ENCODE measurements around the gene THSD7B. TPM values are rescaled to one million over a fixed set of nuclear protein-coding genes. Genes with fewer than 3 reads are reported as not detected.
"Not testable (repeated sequence)": the region's sequence is repeated elsewhere in the genome, so short reads cannot be mapped to it uniquely, and the experiment has no call there.

THSD7B gene
- total RNA-seq, 2 donors from 2014 or later, result 0.95 to 12.7 TPM

DNA sequence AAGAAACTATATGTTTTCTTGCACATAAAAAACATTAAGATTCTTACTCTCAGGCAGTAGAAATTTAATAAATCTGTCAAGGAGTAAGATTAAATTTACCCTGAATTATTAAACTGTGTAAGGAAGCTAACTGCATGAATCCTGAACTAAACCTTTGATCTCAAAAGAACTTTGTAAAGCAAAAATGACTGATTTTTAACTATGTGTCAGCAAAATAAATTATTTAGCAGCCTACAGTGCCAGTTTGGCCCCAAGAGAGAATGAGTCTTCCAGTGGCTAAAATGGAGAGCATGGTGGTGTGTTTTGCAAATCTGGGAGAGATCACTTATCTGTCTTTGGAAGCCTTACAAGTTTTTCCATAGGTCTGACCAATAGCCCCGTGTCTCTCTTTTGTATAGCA is 190.7 kb downstream of the THSD7B start:
- Histone ChIP-seq H3K27ac (no peak overlapping the region), H3K36me3 (no peaks in the 10 kb centered on the region), H3K4me3 (no peak overlapping the region), H3K4me1 (ENCODE audit: control insufficient read depth in 1 of 2, low read depth in 2 of 2) (no peaks in the 10 kb centered on the region), H3K9me3 (no peaks in the 10 kb centered on the region), H3K27me3 (replicated peaks; ENCODE audit: insufficient read depth) (no peaks in the 10 kb centered on the region)
- ATAC-seq (ENCODE audit: insufficient number of reproducible peaks, low FRiP score, low read depth) (no peak), DNase-seq (ENCODE audit: low spot score) (no peak)
- TF ChIP-seq, protein P1, sequence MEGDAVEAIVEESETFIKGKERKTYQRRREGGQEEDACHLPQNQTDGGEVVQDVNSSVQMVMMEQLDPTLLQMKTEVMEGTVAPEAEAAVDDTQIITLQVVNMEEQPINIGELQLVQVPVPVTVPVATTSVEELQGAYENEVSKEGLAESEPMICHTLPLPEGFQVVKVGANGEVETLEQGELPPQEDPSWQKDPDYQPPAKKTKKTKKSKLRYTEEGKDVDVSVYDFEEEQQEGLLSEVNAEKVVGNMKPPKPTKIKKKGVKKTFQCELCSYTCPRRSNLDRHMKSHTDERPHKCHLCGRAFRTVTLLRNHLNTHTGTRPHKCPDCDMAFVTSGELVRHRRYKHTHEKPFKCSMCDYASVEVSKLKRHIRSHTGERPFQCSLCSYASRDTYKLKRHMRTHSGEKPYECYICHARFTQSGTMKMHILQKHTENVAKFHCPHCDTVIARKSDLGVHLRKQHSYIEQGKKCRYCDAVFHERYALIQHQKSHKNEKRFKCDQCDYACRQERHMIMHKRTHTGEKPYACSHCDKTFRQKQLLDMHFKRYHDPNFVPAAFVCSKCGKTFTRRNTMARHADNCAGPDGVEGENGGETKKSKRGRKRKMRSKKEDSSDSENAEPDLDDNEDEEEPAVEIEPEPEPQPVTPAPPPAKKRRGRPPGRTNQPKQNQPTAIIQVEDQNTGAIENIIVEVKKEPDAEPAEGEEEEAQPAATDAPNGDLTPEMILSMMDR (IDR thresholded peaks at IDR 0.05), result no peak

DNA sequence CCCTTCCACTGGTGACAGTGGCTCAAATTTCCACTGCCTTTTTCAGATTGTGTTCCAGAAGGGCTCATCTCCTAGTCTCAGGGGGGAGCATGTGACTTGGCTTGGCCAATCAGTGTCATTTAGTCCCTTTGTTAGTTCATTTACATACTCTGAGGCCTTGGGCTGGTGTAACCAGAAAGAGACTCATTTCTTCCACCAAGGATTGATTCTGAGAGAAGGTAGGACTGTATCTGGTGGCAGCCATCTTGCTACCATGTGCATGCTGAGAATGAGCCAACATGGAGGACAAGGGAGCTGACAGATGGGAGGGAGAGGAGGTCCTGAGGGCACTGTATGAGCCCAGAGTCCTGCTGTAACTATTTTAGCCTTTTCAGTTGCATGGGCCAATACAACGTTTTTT is 191.7 kb downstream of the THSD7B start:
- TF ChIP-seq, protein P1 (IDR thresholded peaks at IDR 0.05), result no peak
- Histone ChIP-seq H3K9me3 (no peaks in the 10 kb centered on the region), H3K36me3 (no peaks in the 10 kb centered on the region), H3K27me3 (replicated peaks; ENCODE audit: insufficient read depth) (no peaks in the 10 kb centered on the region), H3K4me3 (no peak overlapping the region), H3K27ac (no peak overlapping the region), H3K4me1 (ENCODE audit: control insufficient read depth in 1 of 2, low read depth in 2 of 2) (no peaks in the 10 kb centered on the region)
- ATAC-seq (ENCODE audit: insufficient number of reproducible peaks, low FRiP score, low read depth) (no peak), DNase-seq (ENCODE audit: low spot score) (no peak)

DNA sequence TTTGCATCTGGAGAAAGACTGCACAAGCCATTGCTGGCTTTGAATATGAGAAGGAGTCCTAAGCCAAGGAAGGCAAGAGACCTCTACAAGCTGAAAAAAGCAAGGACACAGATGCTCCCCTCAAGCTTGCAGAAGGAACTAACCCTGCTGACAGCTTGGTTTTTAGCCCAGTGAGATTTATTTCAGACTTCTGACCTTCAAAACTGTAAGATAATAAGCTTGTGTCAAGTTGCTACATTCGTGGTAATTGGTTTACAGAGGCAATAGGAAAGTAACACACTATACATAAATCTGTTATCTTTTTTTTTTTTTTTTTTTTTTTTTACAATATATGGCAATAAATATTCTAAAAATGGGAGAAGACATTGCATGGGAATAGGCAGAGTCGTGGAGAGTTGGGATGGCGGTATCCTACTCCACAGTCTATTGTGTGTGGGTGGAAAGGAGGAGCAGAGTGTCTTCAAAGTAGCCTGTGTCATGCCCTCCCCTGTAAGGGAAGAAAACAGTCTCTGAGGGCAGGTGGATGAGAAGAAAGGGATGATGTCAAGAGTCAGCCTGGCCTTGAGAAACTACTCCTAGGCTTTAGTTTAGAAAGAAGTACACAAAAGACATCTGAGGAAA is 196.9 kb downstream of the THSD7B start:
- Histone ChIP-seq H3K36me3 (no peaks in the 10 kb centered on the region), H3K4me3 (no peak overlapping the region), H3K4me1 (ENCODE audit: control insufficient read depth in 1 of 2, low read depth in 2 of 2) (peaks cover 0 to 16% of the 10 kb centered on the region in 2 donors), H3K9me3 (no peaks in the 10 kb centered on the region), H3K27me3 (replicated peaks; ENCODE audit: insufficient read depth) (no peaks in the 10 kb centered on the region), H3K27ac (no peak overlapping the region)
- ATAC-seq (ENCODE audit: insufficient number of reproducible peaks, low FRiP score, low read depth) (no peak), DNase-seq (ENCODE audit: low spot score) (no peak)
- TF ChIP-seq, protein P1 (IDR thresholded peaks at IDR 0.05), result no peak

DNA sequence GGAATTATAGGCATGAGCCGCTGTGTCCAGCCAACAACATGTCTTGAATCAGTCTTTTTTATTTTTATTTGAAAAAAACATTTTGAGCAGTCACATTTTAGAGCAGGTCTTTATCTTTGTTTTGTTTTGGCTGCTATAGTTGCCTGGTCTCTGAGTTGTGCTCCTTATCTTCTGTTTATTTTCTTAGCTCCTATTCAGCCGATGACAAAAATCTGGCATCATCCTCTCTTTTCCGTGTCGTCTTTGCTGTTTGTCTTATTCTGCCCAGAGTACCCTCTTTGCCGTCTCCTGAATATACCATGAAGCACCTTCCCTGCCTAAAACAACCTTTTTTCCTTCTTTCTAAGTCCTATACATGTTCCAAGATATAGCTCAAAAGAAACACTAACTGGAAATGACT is 201.1 kb downstream of the THSD7B start:
- Histone ChIP-seq H3K27me3 (replicated peaks; ENCODE audit: insufficient read depth) (no peaks in the 10 kb centered on the region), H3K27ac (peak overlapping the region in 1 of 2 donors; percentile 35), H3K4me1 (ENCODE audit: control insufficient read depth in 1 of 2, low read depth in 2 of 2) (peaks cover 0 to 22% of the 10 kb centered on the region in 2 donors), H3K9me3 (no peaks in the 10 kb centered on the region), H3K36me3 (no peaks in the 10 kb centered on the region), H3K4me3 (peak overlapping the region; percentile 11)
- DNase-seq (ENCODE audit: low spot score) (no peak), ATAC-seq (ENCODE audit: insufficient number of reproducible peaks, low FRiP score, low read depth) (no peak)
- TF ChIP-seq, protein P1 (IDR thresholded peaks at IDR 0.05), result no peak

DNA sequence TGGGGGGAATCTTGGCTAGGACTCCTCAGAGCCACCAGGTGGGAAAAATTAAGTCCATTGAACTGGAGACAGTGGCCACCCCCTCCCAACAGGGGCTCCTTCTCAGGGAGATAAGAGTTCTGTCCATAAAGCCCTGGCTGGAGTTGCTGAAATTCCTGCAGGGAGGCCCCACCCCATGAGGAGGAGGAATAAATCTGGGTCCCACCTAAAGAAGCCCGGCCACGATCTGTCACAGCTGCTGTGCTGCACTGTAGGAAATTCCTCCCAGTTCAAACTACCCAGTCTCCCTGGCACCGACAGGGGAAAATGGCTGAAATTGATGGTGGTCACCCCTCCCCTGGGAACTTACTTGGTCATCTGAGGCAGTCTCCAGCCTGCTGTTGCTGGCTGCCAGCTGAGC is 215.0 kb downstream of the THSD7B start:
- peaks cover 3% of the 10 kb centered on the region for H3K36me3 ChIP-seq
- DNase-seq (ENCODE audit: low spot score) (no peak), ATAC-seq (ENCODE audit: insufficient number of reproducible peaks, low FRiP score, low read depth) (no peak)
- H3K4me1 ChIP-seq (ENCODE audit: control insufficient read depth in 1 of 2, low read depth in 2 of 2), result no peaks in the 10 kb centered on the region
- no peak overlapping the region for H3K4me3 ChIP-seq
- no peaks in the 10 kb centered on the region for H3K27me3 ChIP-seq (replicated peaks; ENCODE audit: insufficient read depth)
- H3K27ac ChIP-seq, result no peak overlapping the region
- no peaks in the 10 kb centered on the region for H3K9me3 ChIP-seq
- TF ChIP-seq, protein P1 (IDR thresholded peaks at IDR 0.05), result no peak

DNA sequence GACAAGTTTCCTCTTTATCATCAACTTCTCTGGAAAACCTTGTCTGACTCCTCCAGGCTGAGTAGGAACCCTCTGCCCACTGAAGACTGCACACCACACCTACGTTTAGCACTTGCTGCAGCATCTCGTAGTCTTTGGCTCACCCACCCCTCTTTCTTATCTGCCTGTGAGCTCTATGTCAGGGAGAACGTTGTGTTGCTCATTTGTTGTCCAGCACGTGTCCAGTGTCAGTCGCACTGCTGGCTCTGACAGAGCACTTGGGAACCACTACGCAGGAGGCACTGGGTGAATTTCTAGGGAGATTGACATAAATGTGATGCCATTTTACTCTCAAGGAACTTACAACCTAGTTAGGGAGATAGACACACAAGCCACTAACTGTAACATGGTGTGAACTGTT is 216.3 kb downstream of the THSD7B start:
- H3K4me3 ChIP-seq; H3K4me1 ChIP-seq (ENCODE audit: control insufficient read depth in 1 of 2, low read depth in 2 of 2); DNase-seq (ENCODE audit: low spot score); H3K9me3 ChIP-seq; H3K36me3 ChIP-seq; H3K27me3 ChIP-seq (replicated peaks; ENCODE audit: insufficient read depth); H3K27ac ChIP-seq; ATAC-seq (ENCODE audit: insufficient number of reproducible peaks, low FRiP score, low read depth): not testable (repeated sequence)
